DMS153 treated with DMSO at 0.1 percent for 48 hours (cell line): ENCODE data around the gene NID1.
"Not testable (repeated sequence)": the region's sequence is repeated elsewhere in the genome, so short reads cannot be mapped to it uniquely, and the experiment has no call there.

Experiments used
- DNase-seq: peaks from one replicate; lab custom pipeline; 2025; ENCODE audit not compliant: unreplicated experiment; lab: John Stamatoyannopoulos, UW

The NID1 gene

GRCh38 chr1:235999259-235999925 is 65.5 kb downstream of the NID1 start:
- no peak for DNase-seq

DNA sequence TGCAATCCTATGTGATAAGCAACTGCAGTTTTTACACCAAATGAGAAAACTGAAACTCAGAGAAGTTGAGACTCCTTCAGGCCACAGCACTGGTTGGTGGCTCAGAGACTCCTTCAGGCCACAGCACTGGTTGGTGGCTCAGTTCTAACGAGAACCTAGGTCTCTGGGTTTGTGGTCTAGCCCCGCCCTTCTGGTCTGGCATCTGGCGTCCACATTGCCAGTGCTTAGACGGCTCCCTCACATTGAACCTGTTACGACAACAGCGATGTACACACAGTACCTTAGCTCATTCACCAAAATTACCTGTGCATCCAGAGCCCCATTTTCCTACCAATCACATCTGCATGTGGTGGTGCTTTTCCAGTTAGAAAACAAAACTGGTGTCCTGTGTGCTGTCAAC is 66.1 kb downstream of the NID1 start:
- DNase-seq, result no peak

- DNase-seq, result no peak
Measured at GRCh38 chr1:235997931-235998330, 67.0 kb downstream of the NID1 start.

GRCh38 chr1:235997049-235997448 is 67.8 kb downstream of the NID1 start:
- DNase-seq, result no peak

- DNase-seq, result no peak
Measured at GRCh38 chr1:235996048-235996785, 68.7 kb downstream of the NID1 start.

DNA sequence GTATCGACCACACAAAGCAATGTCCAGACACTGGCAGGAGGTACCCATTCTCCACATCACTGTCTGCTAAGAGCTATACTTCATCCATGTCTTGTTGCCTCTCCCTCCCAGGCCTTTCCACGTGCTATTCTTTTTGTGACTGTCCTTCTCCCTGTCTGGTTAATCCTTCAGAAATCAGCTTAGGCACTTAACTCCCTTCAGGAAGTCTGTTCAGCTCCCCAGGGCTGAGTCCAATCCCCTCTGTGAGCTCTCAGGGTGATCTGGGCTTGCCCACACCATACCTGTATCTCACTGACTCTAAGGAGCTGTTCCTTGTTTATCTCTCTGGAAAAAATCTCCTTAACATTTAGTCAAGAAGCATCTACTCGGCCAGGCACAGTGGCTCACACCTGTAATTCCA is 69.4 kb downstream of the NID1 start:
- no peak for DNase-seq

DNA sequence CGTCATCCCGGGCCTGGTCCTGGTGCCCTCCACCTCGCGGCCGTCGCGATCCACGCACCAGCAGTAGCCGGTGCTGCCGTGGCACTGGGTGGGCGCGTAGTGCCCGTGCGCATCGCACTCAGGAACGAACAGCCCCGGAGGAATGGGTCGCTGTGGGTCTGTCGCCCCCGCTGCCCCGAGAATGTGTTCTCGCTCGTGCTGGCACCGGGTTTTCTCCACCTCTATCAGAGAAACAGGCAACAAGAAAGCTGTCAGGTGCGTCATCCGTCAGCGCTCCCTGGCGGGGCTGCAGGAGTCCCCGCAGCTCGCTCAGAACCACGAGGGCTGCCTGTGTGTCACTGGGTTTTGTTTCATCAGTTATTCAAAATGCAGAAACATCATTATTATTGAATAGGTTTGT is 71.2 kb downstream of the NID1 start:
- no peak for DNase-seq

DNA sequence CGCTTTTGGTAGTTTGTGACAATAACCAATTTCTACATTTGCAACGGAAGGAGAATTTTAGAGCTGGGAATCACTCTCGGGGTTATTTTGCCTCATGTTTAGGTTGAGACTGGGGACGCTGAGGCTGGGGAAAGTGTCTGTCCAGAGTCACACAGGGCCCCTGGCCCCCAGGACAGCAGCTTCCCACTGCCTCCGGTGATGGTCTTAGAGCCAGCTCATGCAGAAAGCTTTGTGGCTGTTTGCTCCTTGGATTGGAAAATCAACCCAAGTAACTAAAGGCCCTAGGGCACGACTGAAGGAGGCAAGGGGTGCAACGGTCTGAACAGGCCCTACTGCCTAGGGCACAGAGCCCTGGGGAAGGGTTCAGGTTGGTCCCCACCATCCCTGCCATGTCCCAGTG is 72.0 kb downstream of the NID1 start:
- no peak for DNase-seq

DNA sequence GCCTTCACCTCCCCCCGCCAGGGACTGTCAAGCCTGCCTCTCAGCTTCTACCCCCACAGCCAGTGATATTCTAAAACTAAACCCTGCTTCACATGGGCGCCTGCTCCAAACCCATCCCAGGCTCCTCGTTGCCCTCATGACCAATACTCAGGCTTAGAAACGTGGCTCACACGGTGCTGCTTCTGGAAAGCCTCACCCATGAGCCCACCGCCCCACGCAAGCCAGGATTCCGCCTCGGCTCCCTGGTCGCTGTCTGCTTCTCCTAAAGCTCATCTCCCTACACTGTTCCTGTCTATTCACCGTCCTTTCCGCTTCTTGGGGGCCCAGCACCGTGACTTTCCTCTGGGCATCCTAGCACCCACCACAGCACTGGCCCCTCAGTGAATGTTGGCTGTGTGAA is 72.5 kb downstream of the NID1 start:
- DNase-seq, result no peak

DNA sequence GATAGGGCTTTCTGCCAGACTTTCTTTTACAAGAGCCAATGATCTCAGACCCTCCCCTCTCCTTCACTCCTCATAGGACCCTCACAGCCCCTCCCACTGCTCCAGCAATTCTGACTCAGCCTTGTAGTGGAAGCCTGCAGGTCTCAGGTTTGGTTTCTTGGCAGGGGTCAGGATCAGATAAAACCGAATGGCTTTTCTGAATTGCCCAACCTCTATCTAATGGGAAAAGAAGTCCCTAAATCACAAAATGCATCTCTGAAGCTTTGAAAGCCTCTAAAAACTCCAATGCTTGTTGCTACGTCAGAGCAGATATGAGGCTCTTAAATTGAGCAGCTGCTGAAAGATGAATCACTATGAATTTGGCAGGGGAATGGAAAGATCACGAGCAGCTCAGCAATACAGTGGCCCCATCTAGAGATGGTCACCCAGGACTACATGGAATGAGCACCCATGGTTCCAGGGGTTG is 74.5 kb downstream of the NID1 start:
- DNase-seq, result no peak

- no peak for DNase-seq
Measured at GRCh38 chr1:235989105-235989504, 75.8 kb downstream of the NID1 start.

- no peak for DNase-seq
Measured at GRCh38 chr1:235986869-235987268, 78.0 kb downstream of the NID1 start.

GRCh38 chr1:235984041-235984825 is 80.7 kb downstream of the NID1 start:
- DNase-seq, result no peak

GRCh38 chr1:235980976-235981375 is 83.9 kb downstream of the NID1 start:
- no peak for DNase-seq

DNA sequence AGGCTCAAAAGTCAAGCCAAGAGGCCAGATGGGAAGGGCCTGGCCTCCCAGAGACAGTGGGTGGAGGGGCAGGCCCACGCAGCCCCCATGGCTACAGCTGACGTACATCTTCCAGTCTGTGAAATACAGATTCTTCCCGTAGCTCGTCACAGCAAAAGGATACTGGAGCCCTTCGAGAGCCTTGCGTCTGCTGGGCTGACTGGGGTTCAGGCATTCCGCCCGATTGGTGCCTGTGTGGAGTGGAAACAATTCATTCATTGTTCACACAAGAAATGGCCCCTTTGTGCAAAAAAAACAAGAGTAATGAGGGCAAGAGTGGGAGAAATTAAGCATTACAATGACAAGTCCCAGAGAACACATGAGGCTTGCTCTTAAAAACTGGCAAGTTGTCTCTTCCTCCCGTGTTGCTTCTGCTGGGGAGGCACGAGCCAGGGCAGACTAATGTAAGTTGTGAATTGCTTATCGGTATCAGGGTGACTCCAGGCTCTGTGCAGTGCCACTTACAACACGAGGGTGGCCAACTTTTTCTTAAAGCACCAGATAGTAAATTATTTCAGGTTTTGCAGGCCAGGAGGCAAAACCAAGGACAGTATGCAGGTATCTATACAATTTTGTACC is 85.1 kb downstream of the NID1 start:
- DNase-seq, result no peak

GRCh38 chr1:235979176-235979575 is 85.7 kb downstream of the NID1 start:
- no peak for DNase-seq

DNA sequence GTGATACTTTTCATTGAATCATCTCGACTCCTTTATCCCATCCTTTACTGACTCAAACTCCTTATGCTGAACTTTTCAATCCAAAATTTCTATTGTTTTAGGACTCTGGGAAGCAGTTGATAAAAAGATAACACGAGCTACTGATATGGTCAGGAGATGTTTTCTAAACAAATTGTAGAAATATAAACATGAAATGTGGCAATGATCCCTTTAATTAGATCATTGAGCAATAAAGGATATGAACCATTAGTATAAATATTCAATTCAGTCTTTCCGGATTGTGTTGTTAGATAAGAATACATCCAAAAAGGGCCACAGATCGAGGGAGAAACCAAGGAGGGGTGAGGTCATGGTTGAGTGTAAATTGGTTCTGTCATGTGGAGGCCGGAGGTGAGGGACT is 88.4 kb downstream of the NID1 start:
- no peak for DNase-seq

DNA sequence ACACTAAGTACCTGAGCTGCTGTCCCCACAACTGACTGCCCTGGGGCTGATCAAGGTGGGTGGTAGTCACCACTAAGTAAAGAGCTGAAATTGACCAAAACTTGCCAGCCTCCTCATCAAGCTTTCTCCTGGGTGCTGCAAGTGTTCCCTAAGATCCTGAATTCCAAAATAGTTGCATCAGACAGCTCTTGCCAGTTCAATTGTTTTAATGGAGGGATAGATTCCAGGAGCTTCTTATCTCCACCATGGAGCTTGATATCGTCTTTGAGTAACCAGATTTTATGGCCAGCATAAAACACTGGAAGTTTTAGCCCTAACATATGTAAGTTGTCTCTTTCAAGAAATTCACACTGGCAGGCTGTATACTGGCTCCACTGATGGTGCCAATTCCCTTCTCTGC is 90.3 kb downstream of the NID1 start:
- no peak for DNase-seq

DNA sequence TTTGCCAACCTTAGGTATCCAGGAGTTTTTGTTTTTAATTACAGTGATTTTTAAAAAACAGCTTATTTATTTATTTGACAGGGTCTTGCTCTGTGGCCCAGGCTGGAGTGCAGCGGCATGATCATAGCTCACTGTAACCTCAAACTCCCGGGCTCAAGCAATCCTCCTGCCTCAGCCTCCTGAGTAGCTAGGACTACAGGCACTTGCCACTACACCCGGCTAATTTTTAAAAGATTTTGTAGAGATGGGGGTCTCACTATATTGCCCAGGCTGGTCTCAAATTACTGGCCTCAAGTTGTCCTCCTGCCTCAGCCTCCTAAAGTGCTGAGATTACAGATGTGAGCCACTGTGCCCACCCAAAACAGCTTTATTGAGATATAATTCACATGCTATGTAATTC is 92.2 kb downstream of the NID1 start:
- DNase-seq, result not testable (repeated sequence)

GRCh38 chr1:235972311-235972689 is 92.6 kb downstream of the NID1 start:
- no peak for DNase-seq

DNA sequence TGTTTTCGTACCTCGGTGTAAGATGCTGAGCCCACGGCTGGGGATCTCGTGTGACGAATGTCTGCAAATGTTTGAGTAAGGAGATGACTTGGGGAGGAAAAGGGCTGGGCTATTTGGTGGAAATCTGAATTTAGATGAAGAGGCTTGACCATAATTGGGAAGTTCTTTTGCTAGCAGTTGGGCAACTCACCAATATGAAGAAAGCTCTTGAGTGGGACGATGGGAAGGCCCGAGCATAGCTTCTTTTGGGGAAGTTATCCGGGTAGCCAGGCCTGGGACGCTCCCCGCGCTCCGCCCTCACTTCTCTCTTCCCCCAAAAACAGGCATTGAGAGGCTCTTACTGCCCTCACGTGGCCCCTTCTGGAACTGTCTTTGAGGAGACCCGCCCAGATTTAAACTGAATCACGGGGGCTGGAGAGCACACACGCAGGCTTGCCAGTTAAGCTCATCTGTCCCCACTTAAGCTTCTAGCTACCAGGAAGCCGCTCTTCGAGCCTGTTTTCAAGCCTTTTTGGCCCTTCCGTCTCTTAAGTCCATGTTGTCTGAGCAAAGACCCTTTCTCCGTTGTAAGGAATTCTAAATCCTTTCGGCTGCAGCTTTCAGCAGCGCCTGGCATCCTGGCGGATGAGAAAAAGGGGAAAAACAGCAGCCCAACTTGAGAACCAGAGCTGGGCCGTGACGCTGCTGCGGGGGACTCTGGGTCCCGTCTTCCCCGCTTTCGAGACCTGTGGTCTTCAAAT is 93.1 kb downstream of the NID1 start:
- peak; percentile 52 for DNase-seq
